Endothelial cell of umbilical vein (primary cell): ENCODE data around the gene HMCN1. TPM values are rescaled to one million over a fixed set of nuclear protein-coding genes. Genes with fewer than 3 reads are reported as not detected.

Experiments
- BruUV-seq: library from RNA; stranded (reverse); fragments of 400-500 nt; replicated peaks from 2 replicates; lab custom pipeline; 2021; lab: Mats Ljungman, UMichigan
- CTCF ChIA-PET: fragments of 300-600, 350-600 bp; sonication (Branson Sonifier 250); formaldehyde crosslinking; loops from one replicate; lab custom pipeline; 2021; ENCODE audit warnings: antibody characterized with exemption, inconsistent platforms; lab: Charles Lee
- POLR2A ChIA-PET: fragments of 300-600, 350-600 bp; sonication (Branson Sonifier 250); formaldehyde crosslinking; loops from one replicate; lab custom pipeline; 2021; ENCODE audit warnings: antibody characterized with exemption, inconsistent platforms; lab: Charles Lee
- DNase-seq: peaks from one replicate; pipeline ENCODE4 v3.0.0-alpha.2; 2011; ENCODE audit warnings: low read depth, low spot score
- FAIRE-seq: peaks from 2 replicates; lab custom pipeline; 2011; peaks lifted over from hg19 to GRCh38; lab: Jason Lieb, UNC
- H2AFZ ChIP-seq: 2 replicates; pipeline ENCODE4 v1.6.0; 2012; ENCODE audit warnings: low read depth, low read length, control low read depth, inconsistent platforms
- H3K27ac ChIP-seq: 2 replicates; pipeline ENCODE4 v1.5.1; 2011; ENCODE audit warnings: low read depth, mild to moderate bottlenecking, control low read depth, low read length, moderate library complexity; ENCODE audit not compliant: insufficient read depth
- H3K27me3 ChIP-seq, 2 experiments: 2 replicates each; pipeline versions ENCODE4 v1.6.0 to v1.6.1; 2011; ENCODE audit warnings: low read length in 2 of 2, mixed read lengths in 1 of 2; ENCODE audit not compliant: control insufficient read depth in 2 of 2, insufficient read depth in 2 of 2
- H3K36me3 ChIP-seq, 2 experiments: 2 replicates in 1 of 2; 3 replicates in 1 of 2; pipeline ENCODE4 v1.5.1; 2011; ENCODE audit warnings: low read length in 2 of 2, mild to moderate bottlenecking in 1 of 2, moderate library complexity in 1 of 2; ENCODE audit not compliant: control insufficient read depth in 2 of 2, insufficient read depth in 2 of 2; ENCODE audit errors: extremely low read depth in 1 of 2
- H3K4me1 ChIP-seq: 3 replicates; pipeline ENCODE4 v1.5.1; 2011; ENCODE audit warnings: mild to moderate bottlenecking, low read length; ENCODE audit not compliant: control insufficient read depth, insufficient read depth; ENCODE audit errors: extremely low read depth
- H3K4me2 ChIP-seq: 2 replicates; pipeline ENCODE4 v1.6.1; 2011; ENCODE audit warnings: low read length, control low read depth, mixed read lengths; ENCODE audit not compliant: insufficient read depth
- H3K4me3 ChIP-seq, 3 experiments: fragments of 200-600 bp in 1 of 3; sonication (generic), shearing (Covaris generic) in 1 of 3; replicated peaks in 1 of 3; 2 replicates each; pipeline ENCODE4 v1.5.1; 2011 to 2016; ENCODE audit warnings: control low read depth in 3 of 3, low read length in 3 of 3, mild to moderate bottlenecking in 2 of 3, inconsistent platforms in 1 of 3, low read depth in 1 of 3, moderate library complexity in 1 of 3; ENCODE audit not compliant: insufficient read depth in 1 of 3
- H3K79me2 ChIP-seq: 2 replicates; pipeline ENCODE4 v1.6.0; 2012; ENCODE audit warnings: low read length, inconsistent platforms; ENCODE audit not compliant: control insufficient read depth, insufficient read depth
- H3K9ac ChIP-seq: replicated peaks from 2 replicates; pipeline ENCODE3; 2011; ENCODE audit warnings: low read length, control low read depth; ENCODE audit not compliant: insufficient read depth; ENCODE audit errors: extremely low read depth
- H3K9me1 ChIP-seq: replicated peaks from 3 replicates; pipeline ENCODE4 v1.6.0; 2011; ENCODE audit warnings: mild to moderate bottlenecking, low read length; ENCODE audit not compliant: control insufficient read depth, insufficient read depth; ENCODE audit errors: extremely low read depth
- H3K9me3 ChIP-seq: replicated peaks from 2 replicates; pipeline ENCODE4 v1.5.1; 2012; ENCODE audit warnings: low read length, inconsistent platforms; ENCODE audit not compliant: control insufficient read depth, insufficient read depth
- H4K20me1 ChIP-seq: replicated peaks from 2 replicates; pipeline ENCODE3; 2011; ENCODE audit warnings: mild to moderate bottlenecking, low read length; ENCODE audit not compliant: control insufficient read depth, insufficient read depth; ENCODE audit errors: extremely low read depth
- EZH2 ChIP-seq: IDR thresholded peaks from 2 replicates; pipeline ENCODE4 v1.6.1; 2012; ENCODE audit warnings: borderline replicate concordance, low read depth, mild to moderate bottlenecking, moderate library complexity, low read length, inconsistent platforms; ENCODE audit not compliant: severe bottlenecking
- FOS ChIP-seq: IDR thresholded peaks from 2 replicates; pipeline ENCODE4 v1.6.1; 2011; ENCODE audit warnings: mild to moderate bottlenecking, low read length, moderate library complexity, borderline replicate concordance; ENCODE audit not compliant: insufficient read depth
- GATA2 ChIP-seq: IDR thresholded peaks from 2 replicates; pipeline ENCODE4 v1.7.0; 2011; ENCODE audit warnings: low read depth, mild to moderate bottlenecking, moderate library complexity, mixed read lengths, low read length; ENCODE audit not compliant: insufficient read length, insufficient read depth
- JUN ChIP-seq: IDR thresholded peaks from 2 replicates; pipeline ENCODE4 v1.6.1; 2011; ENCODE audit warnings: borderline replicate concordance, low read depth; ENCODE audit not compliant: insufficient read length, insufficient read depth
- MYC ChIP-seq: IDR thresholded peaks from one replicate; pipeline ENCODE4 v1.6.1; 2011; ENCODE audit warnings: mild to moderate bottlenecking, low read depth, low read length
- POLR2A ChIP-seq: IDR thresholded peaks from 2 replicates; pipeline ENCODE4 v1.6.1; 2012; ENCODE audit warnings: low read depth, mild to moderate bottlenecking, control low read depth, low read length
- POLR2AphosphoS5 ChIP-seq: IDR thresholded peaks from 2 replicates; pipeline ENCODE4 v1.6.1; 2012; ENCODE audit warnings: low read depth, mild to moderate bottlenecking, control low read depth, low read length, moderate library complexity; ENCODE audit not compliant: insufficient read depth
- dilution Hi-C: fragments of 300-500 bp; cut with MboI; formaldehyde crosslinking; loops from one replicate; pipeline ENCODE4 v1.15.0; 2019; ENCODE audit warnings: low sequenced_read_pairs; ENCODE audit not compliant: extremely low pct_ligation_motif_present
- intact Hi-C: fragments of 100-400 bp; cut with micrococcal nuclease; formaldehyde crosslinking; loops from one replicate; pipeline ENCODE4 v1.10.0; 2022
- polyA plus RNA-seq, 4 experiments: library from polyadenylated mRNA; depleted of rRNA in 3 of 4; stranded (reverse) in 3 of 4; unstranded in 1 of 4; fragments of >200 nt; gene quantifications; 2 replicates each; pipeline versions ENCODE4 v1.2.1 to v1.2.3, GENCODE V29; 2011 to 2012; ENCODE audit warnings: missing spikeins in 1 of 4
- total RNA-seq: library from RNA; stranded (reverse); gene quantifications from 2 replicates; pipeline ENCODE4 v1.2.3, GENCODE V29; 2021
- TF ChIP-seq, protein P1 (sequence below), 2 donors: IDR thresholded peaks; 1 replicate in 1 of 2; 2 replicates in 1 of 2; pipeline ENCODE4 v1.5.1; 2011; ENCODE audit warnings: low read length in 2 of 2, mild to moderate bottlenecking in 2 of 2, moderate library complexity in 2 of 2, control low read depth in 1 of 2, inconsistent platforms in 1 of 2, low read depth in 1 of 2; ENCODE audit not compliant: insufficient read depth in 1 of 2; ENCODE audit errors: extremely low read depth in 1 of 2
- TF ChIP-seq, protein P2 (sequence below): IDR thresholded peaks from 2 replicates; pipeline ENCODE4 v1.6.1; 2011; ENCODE audit not compliant: insufficient read depth, insufficient read length

HMCN1 gene
- total and polyA plus RNA-seq, 2 donors (not counting 3 experiments of a cell fraction or from before 2014, with no cell fraction given) = 10.3 to 16.0 TPM

DNA sequence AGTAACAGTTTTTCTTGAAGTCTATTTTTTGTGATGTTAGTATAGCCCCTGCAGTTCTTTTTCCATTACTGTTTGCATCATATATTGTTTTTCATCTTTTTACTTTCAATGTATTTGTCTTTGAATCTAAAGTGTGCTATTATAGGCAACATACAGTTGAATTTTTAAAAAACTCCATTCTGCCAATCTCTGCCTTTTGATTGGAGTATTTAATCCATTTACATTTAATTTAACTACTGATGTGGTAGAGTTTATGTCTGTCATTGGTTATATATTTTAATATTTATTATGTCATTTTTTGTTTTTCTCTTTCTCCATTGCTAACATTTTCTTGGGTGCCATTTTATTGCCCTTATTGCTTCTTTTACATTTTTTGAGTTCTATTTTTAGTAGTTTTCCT is 296.3 kb downstream of the HMCN1 start:
- no peaks in the 10 kb centered on the region for H3K27me3 ChIP-seq
- no peak overlapping the region for H3K4me3 ChIP-seq
- dilution Hi-C loops (no loop called here), intact Hi-C loops (no loop called here)
- no peaks in the 10 kb centered on the region for H3K79me2 ChIP-seq
- CTCF ChIA-PET = no interaction called here
- no peak overlapping the region for H3K9ac ChIP-seq
- no peaks in the 10 kb centered on the region for H3K9me1 ChIP-seq
- TF ChIP-seq POLR2AphosphoS5 (no peak), FOS (no peak), EZH2 (no peak), GATA2 (no peak), JUN (no peak), POLR2A (no peak), MYC (no peak)
- TF ChIP-seq, protein P1, sequence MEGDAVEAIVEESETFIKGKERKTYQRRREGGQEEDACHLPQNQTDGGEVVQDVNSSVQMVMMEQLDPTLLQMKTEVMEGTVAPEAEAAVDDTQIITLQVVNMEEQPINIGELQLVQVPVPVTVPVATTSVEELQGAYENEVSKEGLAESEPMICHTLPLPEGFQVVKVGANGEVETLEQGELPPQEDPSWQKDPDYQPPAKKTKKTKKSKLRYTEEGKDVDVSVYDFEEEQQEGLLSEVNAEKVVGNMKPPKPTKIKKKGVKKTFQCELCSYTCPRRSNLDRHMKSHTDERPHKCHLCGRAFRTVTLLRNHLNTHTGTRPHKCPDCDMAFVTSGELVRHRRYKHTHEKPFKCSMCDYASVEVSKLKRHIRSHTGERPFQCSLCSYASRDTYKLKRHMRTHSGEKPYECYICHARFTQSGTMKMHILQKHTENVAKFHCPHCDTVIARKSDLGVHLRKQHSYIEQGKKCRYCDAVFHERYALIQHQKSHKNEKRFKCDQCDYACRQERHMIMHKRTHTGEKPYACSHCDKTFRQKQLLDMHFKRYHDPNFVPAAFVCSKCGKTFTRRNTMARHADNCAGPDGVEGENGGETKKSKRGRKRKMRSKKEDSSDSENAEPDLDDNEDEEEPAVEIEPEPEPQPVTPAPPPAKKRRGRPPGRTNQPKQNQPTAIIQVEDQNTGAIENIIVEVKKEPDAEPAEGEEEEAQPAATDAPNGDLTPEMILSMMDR (IDR thresholded peaks at IDR 0.05; ENCODE audit: extremely low read depth in 1 of 2, insufficient read depth in 1 of 2, low read depth in 1 of 2, low read length in 2 of 2) = no peak
- TF ChIP-seq, protein P2, sequence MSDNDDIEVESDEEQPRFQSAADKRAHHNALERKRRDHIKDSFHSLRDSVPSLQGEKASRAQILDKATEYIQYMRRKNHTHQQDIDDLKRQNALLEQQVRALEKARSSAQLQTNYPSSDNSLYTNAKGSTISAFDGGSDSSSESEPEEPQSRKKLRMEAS = no peak
- H3K4me2 ChIP-seq = no peak overlapping the region
- H4K20me1 ChIP-seq = no peaks in the 10 kb centered on the region
- H3K27ac ChIP-seq = no peak overlapping the region
- no peaks in the 10 kb centered on the region for H3K36me3 ChIP-seq
- no peak overlapping the region for H2AFZ ChIP-seq
- no TSS peak for BruUV-seq
- FAIRE-seq (no peak), DNase-seq (no peak)
- H3K4me1 ChIP-seq = no peaks in the 10 kb centered on the region
- POLR2A ChIA-PET = no interaction called here
- no peaks in the 10 kb centered on the region for H3K9me3 ChIP-seq
